Fibroblast of pulmonary artery (primary cell): Measurements from ENCODE around the gene ZNF273.
A peak's percentile ranks its signal among the peaks of the same experiment; 100 is the strongest.
"Not testable (repeated sequence)": the region's sequence is repeated elsewhere in the genome, so short reads cannot be mapped to it uniquely, and the experiment has no call there.

Experiments used
- DNase-seq: peaks from one replicate; pipeline ENCODE4 v3.0.0-alpha.2; 2010; ENCODE audit warnings: low read depth
- H3K4me3 ChIP-seq: replicated peaks from 2 replicates; pipeline ENCODE4 v1.5.1; 2011; ENCODE audit warnings: low read depth, mild to moderate bottlenecking, control low read depth, low read length, moderate library complexity
- TF ChIP-seq, protein P1 (sequence below): IDR thresholded peaks from 2 replicates; pipeline ENCODE4 v1.5.1; 2011; ENCODE audit warnings: mild to moderate bottlenecking, control low read depth, low read length, inconsistent platforms; ENCODE audit errors: missing control alignments

ZNF273 gene

GRCh38 chr7:64889686-64890162 lies 13.3 kb upstream of the ZNF273 start:
- DNase-seq: no peak
- TF ChIP-seq, protein P1, sequence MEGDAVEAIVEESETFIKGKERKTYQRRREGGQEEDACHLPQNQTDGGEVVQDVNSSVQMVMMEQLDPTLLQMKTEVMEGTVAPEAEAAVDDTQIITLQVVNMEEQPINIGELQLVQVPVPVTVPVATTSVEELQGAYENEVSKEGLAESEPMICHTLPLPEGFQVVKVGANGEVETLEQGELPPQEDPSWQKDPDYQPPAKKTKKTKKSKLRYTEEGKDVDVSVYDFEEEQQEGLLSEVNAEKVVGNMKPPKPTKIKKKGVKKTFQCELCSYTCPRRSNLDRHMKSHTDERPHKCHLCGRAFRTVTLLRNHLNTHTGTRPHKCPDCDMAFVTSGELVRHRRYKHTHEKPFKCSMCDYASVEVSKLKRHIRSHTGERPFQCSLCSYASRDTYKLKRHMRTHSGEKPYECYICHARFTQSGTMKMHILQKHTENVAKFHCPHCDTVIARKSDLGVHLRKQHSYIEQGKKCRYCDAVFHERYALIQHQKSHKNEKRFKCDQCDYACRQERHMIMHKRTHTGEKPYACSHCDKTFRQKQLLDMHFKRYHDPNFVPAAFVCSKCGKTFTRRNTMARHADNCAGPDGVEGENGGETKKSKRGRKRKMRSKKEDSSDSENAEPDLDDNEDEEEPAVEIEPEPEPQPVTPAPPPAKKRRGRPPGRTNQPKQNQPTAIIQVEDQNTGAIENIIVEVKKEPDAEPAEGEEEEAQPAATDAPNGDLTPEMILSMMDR: no peak
- no peak overlapping the region for H3K4me3 ChIP-seq

GRCh38 chr7:64890273-64890672 lies 12.8 kb upstream of the ZNF273 start:
- not testable (repeated sequence) for DNase-seq, H3K4me3 ChIP-seq

GRCh38 chr7:64890761-64891362 lies 12.2 kb upstream of the ZNF273 start:
- no peak overlapping the region for H3K4me3 ChIP-seq
- no peak for DNase-seq
- TF ChIP-seq, protein P1: no peak

GRCh38 chr7:64891363-64892081 lies 11.6 kb upstream of the ZNF273 start:
- not testable (repeated sequence) for DNase-seq, H3K4me3 ChIP-seq

- DNase-seq: no peak
- H3K4me3 ChIP-seq: no peak overlapping the region
- TF ChIP-seq, protein P1: no peak
Observed at GRCh38 chr7:64892116-64892515, 11.0 kb upstream of the ZNF273 start.

DNA sequence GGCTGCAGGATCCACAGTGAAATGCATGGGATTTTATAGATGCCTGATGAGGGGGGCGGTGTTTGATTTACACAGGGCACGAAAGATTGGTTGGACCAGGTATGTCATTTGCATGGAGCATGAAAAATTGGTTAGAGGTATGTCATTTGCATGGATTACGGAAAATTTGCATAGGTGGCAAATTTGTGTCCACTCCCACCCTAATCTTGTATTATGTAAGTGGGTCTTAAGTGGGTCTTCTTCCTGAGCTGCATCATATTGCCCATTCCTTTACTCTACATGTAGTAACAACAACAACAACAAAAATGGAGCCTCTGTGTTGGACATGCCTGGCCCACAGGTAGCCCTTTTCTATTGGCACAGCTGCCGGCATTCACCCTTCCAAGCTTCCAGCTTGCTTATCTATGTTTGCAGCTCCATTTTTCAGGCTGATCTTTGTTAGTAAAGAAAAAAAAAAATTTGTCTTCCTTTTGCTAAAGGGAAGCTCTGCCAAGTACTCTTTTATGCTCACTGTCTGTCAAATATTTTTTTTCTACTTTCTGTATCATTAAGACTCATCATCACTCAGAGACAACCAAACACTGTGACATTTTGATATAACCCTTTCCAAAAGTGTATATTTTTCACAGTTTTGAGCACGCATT lies 10.3 kb upstream of the ZNF273 start:
- DNase-seq: no peak
- no peak overlapping the region for H3K4me3 ChIP-seq
- TF ChIP-seq, protein P1: no peak

DNA sequence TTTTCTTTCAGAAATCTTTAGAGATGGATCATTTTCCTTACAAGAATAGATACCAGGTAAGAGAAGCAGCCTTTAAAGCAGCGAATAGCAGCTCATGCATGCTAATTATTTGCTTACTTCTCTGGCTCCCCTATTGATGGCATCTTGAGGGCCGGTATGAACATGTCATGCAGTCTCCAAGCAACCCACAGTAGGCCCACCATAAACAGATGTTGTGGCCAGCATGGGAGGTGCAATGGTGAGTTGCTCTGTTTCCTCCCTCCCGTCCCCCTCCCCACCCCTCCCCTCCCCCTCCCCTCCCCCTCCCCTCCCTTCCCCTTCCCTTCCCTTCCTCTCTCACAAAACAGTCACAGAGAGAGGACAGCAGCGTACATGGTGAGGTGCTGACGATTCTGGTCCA lies 9.7 kb upstream of the ZNF273 start:
- DNase-seq: no peak
- H3K4me3 ChIP-seq: no peak overlapping the region
- TF ChIP-seq, protein P1: no peak

DNA sequence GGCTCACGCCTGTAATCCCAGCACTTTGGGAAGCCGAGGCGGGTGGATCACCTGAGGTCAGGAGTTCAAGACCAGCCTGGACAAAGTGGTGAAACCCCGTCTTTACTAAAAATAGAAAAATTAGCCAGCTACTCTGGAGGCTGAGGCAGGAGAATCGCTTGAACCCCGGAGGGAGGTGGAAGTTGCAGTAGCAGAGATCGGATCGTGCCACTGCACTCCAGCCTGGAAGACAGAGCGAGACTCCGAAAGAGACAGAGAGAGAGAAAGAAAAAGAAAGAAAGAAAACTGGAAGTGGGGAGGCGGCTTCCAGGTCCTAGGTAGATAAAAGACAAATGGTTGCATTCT lies 640 bp upstream of the ZNF273 start:
- peak overlapping the region; percentile 92 for H3K4me3 ChIP-seq
- DNase-seq: not testable (repeated sequence)
